ENCODE data around the gene FIG4. TPM values are rescaled to one million over a fixed set of nuclear protein-coding genes. Genes with fewer than 3 reads are reported as not detected.

Gene FIG4
- total and polyA plus RNA-seq, 2 of the 4 experiments (the other 2 are of a cell fraction): 12.1 to 15.4 TPM

DNA sequence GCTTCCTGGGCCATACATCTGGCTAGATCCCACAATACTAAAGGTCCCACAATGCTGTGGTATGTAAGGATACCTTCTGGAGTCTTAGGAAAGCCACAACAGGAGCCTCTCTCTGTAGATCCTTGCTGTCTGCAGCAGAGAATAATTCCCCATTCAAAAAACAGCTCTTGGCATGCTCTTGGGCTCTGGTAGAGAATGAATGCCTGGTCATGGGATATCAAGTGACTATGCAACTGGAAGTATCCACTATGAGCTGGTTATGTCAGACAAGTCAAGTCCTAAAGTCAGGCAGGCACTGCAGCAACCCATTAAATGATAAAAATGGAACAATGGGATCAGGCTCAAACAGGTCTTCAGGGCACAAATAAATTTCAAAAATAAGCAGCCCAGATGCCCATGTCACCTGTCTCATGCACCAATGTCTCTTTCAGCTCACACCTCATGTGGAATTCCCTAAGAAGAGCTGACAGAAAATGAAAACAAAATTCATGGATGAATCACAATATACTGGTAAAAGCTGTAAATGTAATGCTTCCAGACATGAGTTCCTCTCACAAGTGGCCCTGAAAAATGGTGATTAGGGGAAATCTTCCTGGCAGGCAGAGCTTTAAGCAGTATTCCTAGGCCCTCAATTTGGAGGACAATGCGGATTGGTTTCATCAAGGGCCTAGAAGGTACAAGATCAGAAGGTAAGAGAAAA lies 4.4 kb upstream of the FIG4 start:
- Histone ChIP-seq H4K5ac (ENCODE audit: low read depth, low read length) (no peak overlapping the region), H3K9me3 (ENCODE audit: control insufficient read depth, insufficient read depth, low read length) (no peaks in the 10 kb centered on the region), H2AK9ac (replicated peaks; ENCODE audit: low read depth, low read length, poor library complexity) (no peak overlapping the region), H2BK5ac (ENCODE audit: low read depth, low read length, poor library complexity, severe bottlenecking) (peak overlapping the region; percentile 64), H3K36me3 (ENCODE audit: control insufficient read depth, insufficient read depth, low read length) (no peaks in the 10 kb centered on the region), H3K56ac (ENCODE audit: extremely low read depth, insufficient read depth, low read length) (no peak overlapping the region), H2AFZ (replicated peaks; ENCODE audit: low read length, poor library complexity) (peak overlapping the region; percentile 72), H3K27me3 (ENCODE audit: control insufficient read depth, insufficient read depth, low read length) (no peaks in the 10 kb centered on the region), H3K9ac (ENCODE audit: low read depth, low read length) (no peak overlapping the region), H4K8ac (ENCODE audit: low read depth in 2 of 2, low read length in 2 of 2) (peak overlapping the region in 1 of 2 experiments; percentile 62; a peak in 1 of 4 replicates), H3K18ac (ENCODE audit: low read depth, low read length) (peak overlapping the region; percentile 34; the same call in 1 of the 2 replicates), H2BK20ac (ENCODE audit: low read depth, low read length) (no peak overlapping the region), H3K14ac (replicated peaks; ENCODE audit: low read depth, low read length) (no peak overlapping the region), H3K4ac (ENCODE audit: low read depth, low read length) (0 out of 2 replicates have a peak overlapping the region, but pooled peaks have one; percentile 10), H3K79me1 (ENCODE audit: low read depth in 1 of 2, low read length in 2 of 2) (peaks cover 3 to 4% of the 10 kb centered on the region in 2 experiments; a peak in 2 of 4 replicates), H4K20me1 (ENCODE audit: insufficient read depth, low read length) (no peaks in the 10 kb centered on the region), H3K4me1 (ENCODE audit: control insufficient read depth, insufficient read depth, low read length) (no peaks in the 10 kb centered on the region; the same call in 1 of the 2 replicates), H3K4me3 (ENCODE audit: insufficient read depth, low read depth, low read length) (no peak overlapping the region), H2AK5ac (ENCODE audit: low read depth, low read length) (no peak overlapping the region), H2BK120ac (ENCODE audit: low read depth, low read length) (no peak overlapping the region), H3K9me1 (ENCODE audit: insufficient read depth, low read length) (no peaks in the 10 kb centered on the region), H3K23ac (ENCODE audit: low read depth, low read length) (no peak overlapping the region), H3K27ac (ENCODE audit: insufficient read depth, low read length) (no peak overlapping the region), H3K4me2 (ENCODE audit: low read depth, low read length) (no peak overlapping the region), H2BK15ac (ENCODE audit: low read depth, low read length) (no peak overlapping the region), H4K91ac (ENCODE audit: insufficient read depth, low read depth, low read length) (no peak overlapping the region)
- in situ Hi-C loops (cut with MboI; ENCODE audit: low sequenced_read_pairs): no loop called here
- intact Hi-C loops (cut with micrococcal nuclease): no loop called here
- TF ChIP-seq MAFK (IDR thresholded peaks at IDR 0.05; ENCODE audit: low read depth, low read length) (no peak), MAZ (IDR thresholded peaks at IDR 0.05; ENCODE audit: borderline replicate concordance, low read depth, low read length) (no peak), CEBPB (IDR thresholded peaks at IDR 0.05; ENCODE audit: low read depth, low read length) (no peak), BHLHE40 (IDR thresholded peaks at IDR 0.05; ENCODE audit: low read depth, low read length) (no peak), FOS (IDR thresholded peaks at IDR 0.05; ENCODE audit: low read depth, low read length) (no peak), RAD21 (IDR thresholded peaks at IDR 0.05; ENCODE audit: low read length) (no peak), SMC3 (IDR thresholded peaks at IDR 0.05; ENCODE audit: low read depth, low read length) (no peak), CHD1 (IDR thresholded peaks at IDR 0.05; ENCODE audit: low read depth, low read length) (no peak), RCOR1 (IDR thresholded peaks at IDR 0.05; ENCODE audit: insufficient replicate concordance, low read length) (no peak)
- ChIA-PET CTCF (interaction anchor here (0.6 kb wide), 1 partner anchor 349 kb away, joined by 5 read pairs; no protein-coding TSS in a partner anchor), POLR2A (ENCODE audit: unreplicated experiment) (no interaction called here)
- ATAC-seq (ENCODE audit: low read depth) (no peak), DNase-seq (peak; percentile 23)
- no CpG with 5 or more reads among the region's 1 CpG for WGBS, 2 experiments (ENCODE audit: extremely low coverage in 2 of 2, insufficient read length in 1 of 2)
- BruUV-seq (replicated peaks): no TSS peak
- dilution Hi-C loops (cut with HindIII; ENCODE audit: low sequenced_read_pairs, unreplicated experiment): no loop called here
